Endothelial cell of umbilical vein (primary cell): ENCODE measurements around the gene EVI5. TPM values are rescaled to one million over a fixed set of nuclear protein-coding genes. Genes with fewer than 3 reads are reported as not detected.

Source experiments
- BruUV-seq: library from RNA; stranded (reverse); fragments of 400-500 nt; replicated peaks from 2 replicates; lab custom pipeline; 2021; lab: Mats Ljungman, UMichigan
- CTCF ChIA-PET: fragments of 300-600, 350-600 bp; sonication (Branson Sonifier 250); formaldehyde crosslinking; loops from one replicate; lab custom pipeline; 2021; ENCODE audit warnings: antibody characterized with exemption, inconsistent platforms; lab: Charles Lee
- POLR2A ChIA-PET: fragments of 300-600, 350-600 bp; sonication (Branson Sonifier 250); formaldehyde crosslinking; loops from one replicate; lab custom pipeline; 2021; ENCODE audit warnings: antibody characterized with exemption, inconsistent platforms; lab: Charles Lee
- DNase-seq: peaks from one replicate; pipeline ENCODE4 v3.0.0-alpha.2; 2011; ENCODE audit warnings: low read depth, low spot score
- FAIRE-seq: peaks from 2 replicates; lab custom pipeline; 2011; peaks lifted over from hg19 to GRCh38; lab: Jason Lieb, UNC
- H2AFZ ChIP-seq: 2 replicates; pipeline ENCODE4 v1.6.0; 2012; ENCODE audit warnings: low read depth, low read length, control low read depth, inconsistent platforms
- H3K27ac ChIP-seq: 2 replicates; pipeline ENCODE4 v1.5.1; 2011; ENCODE audit warnings: low read depth, mild to moderate bottlenecking, control low read depth, low read length, moderate library complexity; ENCODE audit not compliant: insufficient read depth
- H3K27me3 ChIP-seq, 2 experiments: 2 replicates each; pipeline versions ENCODE4 v1.6.0 to v1.6.1; 2011; ENCODE audit warnings: low read length in 2 of 2, mixed read lengths in 1 of 2; ENCODE audit not compliant: control insufficient read depth in 2 of 2, insufficient read depth in 2 of 2
- H3K36me3 ChIP-seq, 2 experiments: 2 replicates in 1 of 2; 3 replicates in 1 of 2; pipeline ENCODE4 v1.5.1; 2011; ENCODE audit warnings: low read length in 2 of 2, mild to moderate bottlenecking in 1 of 2, moderate library complexity in 1 of 2; ENCODE audit not compliant: control insufficient read depth in 2 of 2, insufficient read depth in 2 of 2; ENCODE audit errors: extremely low read depth in 1 of 2
- H3K4me1 ChIP-seq: 3 replicates; pipeline ENCODE4 v1.5.1; 2011; ENCODE audit warnings: mild to moderate bottlenecking, low read length; ENCODE audit not compliant: control insufficient read depth, insufficient read depth; ENCODE audit errors: extremely low read depth
- H3K4me2 ChIP-seq: 2 replicates; pipeline ENCODE4 v1.6.1; 2011; ENCODE audit warnings: low read length, control low read depth, mixed read lengths; ENCODE audit not compliant: insufficient read depth
- H3K4me3 ChIP-seq, 3 experiments: fragments of 200-600 bp in 1 of 3; sonication (generic), shearing (Covaris generic) in 1 of 3; replicated peaks in 1 of 3; 2 replicates each; pipeline ENCODE4 v1.5.1; 2011 to 2016; ENCODE audit warnings: control low read depth in 3 of 3, low read length in 3 of 3, mild to moderate bottlenecking in 2 of 3, inconsistent platforms in 1 of 3, low read depth in 1 of 3, moderate library complexity in 1 of 3; ENCODE audit not compliant: insufficient read depth in 1 of 3
- H3K79me2 ChIP-seq: 2 replicates; pipeline ENCODE4 v1.6.0; 2012; ENCODE audit warnings: low read length, inconsistent platforms; ENCODE audit not compliant: control insufficient read depth, insufficient read depth
- H3K9ac ChIP-seq: replicated peaks from 2 replicates; pipeline ENCODE3; 2011; ENCODE audit warnings: low read length, control low read depth; ENCODE audit not compliant: insufficient read depth; ENCODE audit errors: extremely low read depth
- H3K9me1 ChIP-seq: replicated peaks from 3 replicates; pipeline ENCODE4 v1.6.0; 2011; ENCODE audit warnings: mild to moderate bottlenecking, low read length; ENCODE audit not compliant: control insufficient read depth, insufficient read depth; ENCODE audit errors: extremely low read depth
- H3K9me3 ChIP-seq: replicated peaks from 2 replicates; pipeline ENCODE4 v1.5.1; 2012; ENCODE audit warnings: low read length, inconsistent platforms; ENCODE audit not compliant: control insufficient read depth, insufficient read depth
- H4K20me1 ChIP-seq: replicated peaks from 2 replicates; pipeline ENCODE3; 2011; ENCODE audit warnings: mild to moderate bottlenecking, low read length; ENCODE audit not compliant: control insufficient read depth, insufficient read depth; ENCODE audit errors: extremely low read depth
- EZH2 ChIP-seq: IDR thresholded peaks from 2 replicates; pipeline ENCODE4 v1.6.1; 2012; ENCODE audit warnings: borderline replicate concordance, low read depth, mild to moderate bottlenecking, moderate library complexity, low read length, inconsistent platforms; ENCODE audit not compliant: severe bottlenecking
- FOS ChIP-seq: IDR thresholded peaks from 2 replicates; pipeline ENCODE4 v1.6.1; 2011; ENCODE audit warnings: mild to moderate bottlenecking, low read length, moderate library complexity, borderline replicate concordance; ENCODE audit not compliant: insufficient read depth
- GATA2 ChIP-seq: IDR thresholded peaks from 2 replicates; pipeline ENCODE4 v1.7.0; 2011; ENCODE audit warnings: low read depth, mild to moderate bottlenecking, moderate library complexity, mixed read lengths, low read length; ENCODE audit not compliant: insufficient read length, insufficient read depth
- JUN ChIP-seq: IDR thresholded peaks from 2 replicates; pipeline ENCODE4 v1.6.1; 2011; ENCODE audit warnings: borderline replicate concordance, low read depth; ENCODE audit not compliant: insufficient read length, insufficient read depth
- MYC ChIP-seq: IDR thresholded peaks from one replicate; pipeline ENCODE4 v1.6.1; 2011; ENCODE audit warnings: mild to moderate bottlenecking, low read depth, low read length
- POLR2A ChIP-seq: IDR thresholded peaks from 2 replicates; pipeline ENCODE4 v1.6.1; 2012; ENCODE audit warnings: low read depth, mild to moderate bottlenecking, control low read depth, low read length
- POLR2AphosphoS5 ChIP-seq: IDR thresholded peaks from 2 replicates; pipeline ENCODE4 v1.6.1; 2012; ENCODE audit warnings: low read depth, mild to moderate bottlenecking, control low read depth, low read length, moderate library complexity; ENCODE audit not compliant: insufficient read depth
- dilution Hi-C: fragments of 300-500 bp; cut with MboI; formaldehyde crosslinking; loops from one replicate; pipeline ENCODE4 v1.15.0; 2019; ENCODE audit warnings: low sequenced_read_pairs; ENCODE audit not compliant: extremely low pct_ligation_motif_present
- intact Hi-C: fragments of 100-400 bp; cut with micrococcal nuclease; formaldehyde crosslinking; loops from one replicate; pipeline ENCODE4 v1.10.0; 2022
- polyA plus RNA-seq, 4 experiments: library from polyadenylated mRNA; depleted of rRNA in 3 of 4; stranded (reverse) in 3 of 4; unstranded in 1 of 4; fragments of >200 nt; gene quantifications; 2 replicates each; pipeline versions ENCODE4 v1.2.1 to v1.2.3, GENCODE V29; 2011 to 2012; ENCODE audit warnings: missing spikeins in 1 of 4
- total RNA-seq: library from RNA; stranded (reverse); gene quantifications from 2 replicates; pipeline ENCODE4 v1.2.3, GENCODE V29; 2021
- TF ChIP-seq, protein P1 (sequence below): IDR thresholded peaks from 2 replicates; pipeline ENCODE4 v1.6.1; 2011; ENCODE audit not compliant: insufficient read depth, insufficient read length
- TF ChIP-seq, protein P2 (sequence below), 2 donors: IDR thresholded peaks; 1 replicate in 1 of 2; 2 replicates in 1 of 2; pipeline ENCODE4 v1.5.1; 2011; ENCODE audit warnings: low read length in 2 of 2, mild to moderate bottlenecking in 2 of 2, moderate library complexity in 2 of 2, control low read depth in 1 of 2, inconsistent platforms in 1 of 2, low read depth in 1 of 2; ENCODE audit not compliant: insufficient read depth in 1 of 2; ENCODE audit errors: extremely low read depth in 1 of 2

The EVI5 gene
- total and polyA plus RNA-seq, 2 donors (not counting 3 experiments of a cell fraction or from before 2014, with no cell fraction given), result 5.0 to 26.2 TPM

DNA sequence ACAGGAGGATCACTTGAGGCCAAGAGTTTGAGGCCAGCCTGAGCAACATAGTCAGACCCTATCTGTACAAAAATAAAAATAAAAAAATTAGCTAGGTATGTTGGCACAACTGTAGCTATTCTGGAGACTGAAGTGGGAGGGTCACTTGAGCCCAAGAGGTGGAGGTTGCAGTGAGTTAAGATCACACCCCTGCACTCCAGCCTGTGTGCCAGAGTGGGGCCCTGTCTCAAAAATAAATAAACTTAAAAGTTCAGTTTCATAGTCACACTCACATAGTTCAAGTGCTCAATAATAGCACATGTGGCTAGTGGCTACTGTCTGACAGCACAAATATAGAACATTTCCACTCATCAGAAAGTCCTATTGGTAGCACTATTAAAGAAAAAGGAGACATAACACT, 5.2 kb upstream of the EVI5 start:
- dilution Hi-C loops (no loop called here), intact Hi-C loops (no loop called here)
- no TSS peak for BruUV-seq
- CTCF ChIA-PET, result interaction anchor here (1.4 to 3.4 kb wide), 3 partner anchors 28 to 42 kb away, joined by 4 to 20 read pairs (median 5); partner anchors contain the start of gene RPL5
- POLR2A ChIA-PET, result no interaction called here
- no peaks in the 10 kb centered on the region for H3K36me3 ChIP-seq
- no peaks in the 10 kb centered on the region for H3K9me1 ChIP-seq
- no peaks in the 10 kb centered on the region for H3K79me2 ChIP-seq
- H3K27ac ChIP-seq, result no peak overlapping the region
- no peak for DNase-seq
- H3K9me3 ChIP-seq, result no peaks in the 10 kb centered on the region
- no peak overlapping the region for H3K4me3 ChIP-seq
- no peak for TF ChIP-seq POLR2AphosphoS5
- TF ChIP-seq EZH2, result no peak
- TF ChIP-seq, protein P1, sequence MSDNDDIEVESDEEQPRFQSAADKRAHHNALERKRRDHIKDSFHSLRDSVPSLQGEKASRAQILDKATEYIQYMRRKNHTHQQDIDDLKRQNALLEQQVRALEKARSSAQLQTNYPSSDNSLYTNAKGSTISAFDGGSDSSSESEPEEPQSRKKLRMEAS, result no peak
- TF ChIP-seq MYC, result no peak
- TF ChIP-seq JUN, result no peak
- TF ChIP-seq POLR2A, result no peak
- no peak for TF ChIP-seq FOS
- no peak for TF ChIP-seq GATA2
- TF ChIP-seq, protein P2, sequence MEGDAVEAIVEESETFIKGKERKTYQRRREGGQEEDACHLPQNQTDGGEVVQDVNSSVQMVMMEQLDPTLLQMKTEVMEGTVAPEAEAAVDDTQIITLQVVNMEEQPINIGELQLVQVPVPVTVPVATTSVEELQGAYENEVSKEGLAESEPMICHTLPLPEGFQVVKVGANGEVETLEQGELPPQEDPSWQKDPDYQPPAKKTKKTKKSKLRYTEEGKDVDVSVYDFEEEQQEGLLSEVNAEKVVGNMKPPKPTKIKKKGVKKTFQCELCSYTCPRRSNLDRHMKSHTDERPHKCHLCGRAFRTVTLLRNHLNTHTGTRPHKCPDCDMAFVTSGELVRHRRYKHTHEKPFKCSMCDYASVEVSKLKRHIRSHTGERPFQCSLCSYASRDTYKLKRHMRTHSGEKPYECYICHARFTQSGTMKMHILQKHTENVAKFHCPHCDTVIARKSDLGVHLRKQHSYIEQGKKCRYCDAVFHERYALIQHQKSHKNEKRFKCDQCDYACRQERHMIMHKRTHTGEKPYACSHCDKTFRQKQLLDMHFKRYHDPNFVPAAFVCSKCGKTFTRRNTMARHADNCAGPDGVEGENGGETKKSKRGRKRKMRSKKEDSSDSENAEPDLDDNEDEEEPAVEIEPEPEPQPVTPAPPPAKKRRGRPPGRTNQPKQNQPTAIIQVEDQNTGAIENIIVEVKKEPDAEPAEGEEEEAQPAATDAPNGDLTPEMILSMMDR (IDR thresholded peaks at IDR 0.05; ENCODE audit: extremely low read depth in 1 of 2, insufficient read depth in 1 of 2, low read depth in 1 of 2, low read length in 2 of 2), result no peak
- H3K4me2 ChIP-seq, result no peak overlapping the region
- no peak for FAIRE-seq
- H2AFZ ChIP-seq, result no peak overlapping the region
- no peaks in the 10 kb centered on the region for H4K20me1 ChIP-seq
- no peak overlapping the region for H3K9ac ChIP-seq
- no peaks in the 10 kb centered on the region for H3K27me3 ChIP-seq
- H3K4me1 ChIP-seq, result peaks cover 17% of the 10 kb centered on the region
